Stimulated activated CD4-positive, alpha-beta T cell treated with anti-CD3 and anti-CD28 coated beads, Interleukin-4, amount 100 ng/mL, for 4 hours (primary cell): ENCODE results near the gene ARL6.
"Not testable (repeated sequence)": the region's sequence is repeated elsewhere in the genome, so short reads cannot be mapped to it uniquely, and the experiment has no call there.

Experiments used
- DNase-seq, 2 experiments: peaks; one replicate each; pipeline ENCODE4 v3.0.0-alpha.2; 2020

The ARL6 gene

DNA sequence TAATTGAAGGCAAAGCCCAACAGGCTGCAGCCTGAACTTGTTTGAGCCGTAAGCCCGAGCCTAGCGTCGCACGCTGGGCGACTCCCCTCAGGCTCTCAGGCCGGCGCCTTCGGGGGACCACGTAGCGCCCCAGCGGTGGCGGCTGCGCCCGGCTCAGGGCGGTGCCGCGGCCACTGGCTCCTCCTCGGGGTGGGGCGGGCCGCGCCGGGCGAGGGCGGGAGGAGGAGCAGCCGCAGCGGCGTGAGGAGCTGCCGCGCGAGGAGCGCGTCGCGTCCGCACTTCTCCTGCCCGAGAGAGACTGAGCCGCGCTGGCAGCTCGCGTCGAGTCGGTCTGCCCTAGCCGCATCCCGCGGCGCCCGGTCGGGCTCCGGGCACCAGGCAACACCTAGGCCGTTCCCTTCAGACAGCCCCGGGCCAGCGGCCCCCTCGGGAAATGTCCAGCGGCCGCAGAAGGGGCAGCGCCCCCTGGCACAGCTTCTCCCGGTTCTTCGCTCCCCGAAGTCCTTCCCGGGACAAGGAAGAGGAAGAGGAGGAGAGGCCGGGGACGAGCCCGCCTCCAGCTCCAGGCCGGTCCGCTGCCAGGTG lies 57.3 kb downstream of the ARL6 start, which contains the start of gene CRYBG3:
CRYBG3 (plus strand) TSS at position 238 of the 585 bp plus-strand sequence; CDS start at position 434, 196 bp downstream.
- peak; percentile 76 to 80 for DNase-seq

DNA sequence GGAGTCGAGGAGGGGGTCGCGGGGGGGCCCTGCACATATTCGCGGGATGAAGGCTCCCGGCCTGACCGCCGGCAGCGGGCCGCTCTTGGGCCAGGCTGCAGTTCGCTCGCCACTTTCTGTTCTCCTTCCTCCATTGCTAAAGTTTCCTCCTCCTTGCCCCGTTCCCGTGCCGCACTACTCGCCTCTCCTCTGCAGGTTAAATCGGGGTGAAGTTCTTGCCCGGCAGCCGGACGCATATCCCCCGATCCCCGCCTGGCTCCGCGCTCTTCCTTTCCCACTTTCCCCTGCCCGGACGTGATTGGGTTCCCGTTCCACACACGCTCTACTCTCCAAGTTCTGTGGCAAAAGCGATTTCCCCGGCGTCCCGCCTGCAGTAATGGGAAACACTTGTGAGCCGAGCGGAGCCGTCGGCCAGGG lies 57.8 kb downstream of the ARL6 start:
- peak in 1 of 2 experiments; percentile 8 for DNase-seq

DNA sequence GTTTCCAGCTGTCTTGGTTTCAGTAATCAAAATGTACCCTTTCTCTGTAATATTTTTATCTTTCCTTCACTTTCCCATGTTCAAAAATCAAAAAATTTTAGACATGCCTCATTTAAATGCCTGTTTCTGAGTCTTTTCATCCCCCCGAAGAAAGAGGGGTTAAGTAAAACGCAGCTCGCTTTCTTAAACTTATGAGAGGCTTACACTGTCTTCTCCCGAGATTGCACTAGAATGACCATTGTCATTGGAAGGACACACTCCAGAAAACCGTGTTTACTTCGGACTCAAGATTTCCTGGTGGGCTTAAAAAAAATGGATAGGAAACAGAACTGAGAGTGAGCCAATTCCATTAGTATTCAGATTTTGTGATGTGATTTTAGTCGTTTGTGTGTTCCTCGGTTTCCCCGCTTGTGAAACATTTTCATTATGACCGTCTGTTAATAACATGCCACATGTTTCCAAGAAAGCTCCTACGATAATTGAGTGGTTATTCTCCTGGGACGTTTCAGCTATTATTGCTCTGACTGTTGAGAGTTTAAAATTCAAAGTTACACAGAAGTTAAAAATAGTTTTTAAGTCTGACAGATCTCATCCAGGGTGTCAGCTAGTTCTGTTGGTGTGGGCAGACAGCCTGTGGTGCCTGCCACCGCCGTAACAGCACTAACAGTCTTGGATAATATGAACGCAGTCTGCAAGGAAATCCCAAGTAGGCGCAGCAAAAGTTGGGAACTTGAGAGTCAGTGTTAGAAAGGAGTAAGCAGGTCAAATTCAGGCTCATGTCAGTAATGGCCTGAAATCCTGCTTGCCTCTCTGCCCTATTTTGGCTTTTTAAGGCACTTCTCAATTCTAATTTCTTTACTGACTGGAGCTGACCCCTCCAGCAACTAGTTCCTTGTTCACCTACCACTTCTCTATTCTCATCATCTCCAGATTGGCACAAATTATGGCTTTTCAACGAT lies 58.8 kb downstream of the ARL6 start:
- no peak for DNase-seq

DNA sequence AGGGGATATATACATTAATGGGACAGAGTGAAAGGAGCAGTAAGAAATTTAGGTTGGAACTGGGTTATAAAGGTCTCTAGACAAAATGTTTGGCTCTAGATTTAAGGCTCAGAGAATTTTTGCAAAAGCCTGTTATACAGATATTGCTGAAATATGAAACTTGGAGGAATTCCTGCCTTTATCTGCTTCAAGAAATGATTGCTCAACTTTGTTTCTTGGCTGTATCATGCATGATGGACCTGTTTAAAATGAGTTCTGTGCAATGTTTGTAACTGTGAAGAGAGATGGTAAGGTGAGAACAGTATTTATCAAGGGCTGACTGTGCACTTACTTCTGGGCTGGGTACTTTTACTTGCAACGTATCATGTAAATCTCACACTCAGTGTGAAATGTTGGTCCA lies 60.5 kb downstream of the ARL6 start:
- no peak for DNase-seq

DNA sequence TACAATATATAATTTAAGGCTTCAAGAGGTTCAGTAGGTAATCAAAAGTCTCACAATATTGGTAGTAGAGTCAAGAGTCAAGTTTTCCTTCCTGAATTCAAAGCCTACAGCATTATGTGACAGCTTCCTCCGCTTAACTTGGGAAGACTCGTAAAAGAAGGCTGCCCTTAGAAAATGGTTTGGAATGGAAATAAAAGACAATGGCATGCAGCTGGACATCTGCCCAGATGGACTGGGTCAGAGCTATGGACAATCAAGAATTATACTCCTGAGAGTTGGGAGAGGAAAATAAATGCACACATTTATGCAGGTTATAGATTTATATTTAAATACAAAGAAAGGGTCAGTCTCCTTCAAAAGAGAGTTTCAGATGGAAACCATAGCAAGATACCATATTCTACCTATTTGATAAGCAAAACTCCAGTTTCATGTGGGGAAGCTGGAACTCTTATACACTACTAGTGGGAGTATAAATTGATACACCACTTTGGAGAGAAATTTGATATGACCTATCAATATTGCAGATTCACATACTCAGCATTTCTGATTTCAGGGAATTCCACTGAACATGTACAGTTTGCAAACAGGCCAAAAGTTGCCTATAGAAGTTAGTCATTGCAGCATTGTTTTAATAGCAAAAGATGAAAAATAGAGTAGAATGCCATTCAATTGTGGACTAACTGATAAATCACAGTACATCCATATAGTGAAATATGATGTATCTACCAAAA lies 63.3 kb downstream of the ARL6 start:
- no peak for DNase-seq

DNA sequence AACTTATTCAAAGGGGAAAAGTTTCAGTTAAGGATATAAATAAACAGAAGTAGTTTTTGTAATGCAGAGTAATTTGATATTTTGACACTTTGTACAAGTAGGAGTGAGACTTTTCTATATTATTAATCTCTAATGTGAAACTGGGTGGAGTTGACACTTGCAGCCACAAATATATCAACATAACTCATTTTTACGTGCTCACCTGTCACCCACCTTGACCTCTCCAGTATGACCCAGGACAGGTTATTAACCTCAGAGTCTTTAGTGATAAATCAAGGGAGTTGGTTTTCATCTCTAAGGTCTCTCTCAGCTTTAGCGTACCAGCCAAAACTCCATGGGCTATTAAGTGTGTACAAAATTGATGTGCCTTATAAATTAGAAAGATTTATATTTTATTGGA lies 64.6 kb downstream of the ARL6 start:
- DNase-seq = no peak

DNA sequence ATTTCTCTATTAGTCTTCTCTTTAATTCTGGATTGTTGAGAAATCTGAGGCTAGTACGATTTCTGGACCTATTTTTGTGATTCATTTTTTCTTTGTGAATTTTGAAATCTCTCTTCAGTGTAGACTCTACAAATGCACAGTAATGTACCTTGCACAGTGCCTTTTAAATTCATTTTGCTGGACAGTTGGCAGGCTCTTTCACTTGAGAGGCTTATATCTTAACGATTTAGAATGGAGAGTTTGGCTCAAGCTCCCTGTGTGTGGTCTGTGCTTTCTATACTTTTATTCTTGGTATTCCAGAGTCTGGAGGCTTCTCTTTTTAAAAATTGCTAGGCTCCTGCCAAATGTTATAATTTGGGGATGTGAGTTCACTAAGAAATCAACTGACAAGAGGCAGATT lies 66.1 kb downstream of the ARL6 start:
- no peak for DNase-seq

DNA sequence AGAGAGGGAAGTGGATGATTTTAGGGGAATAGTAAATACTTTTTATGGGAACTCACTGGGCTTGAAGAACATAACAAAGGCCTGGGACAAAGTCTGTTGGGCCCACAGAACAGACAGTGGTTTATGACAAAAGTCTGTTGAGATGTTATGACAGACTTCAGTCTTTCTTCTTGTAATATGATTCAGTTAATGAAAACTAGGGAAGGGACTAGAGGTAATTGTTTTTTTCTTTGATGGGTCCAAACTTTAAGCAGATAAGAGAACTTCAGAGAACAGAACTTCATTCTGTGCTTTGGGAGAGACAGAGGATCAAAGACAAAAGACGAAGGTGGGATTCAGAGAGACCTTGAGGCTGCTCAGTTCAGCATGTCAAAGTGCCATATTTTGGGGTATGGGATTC lies 66.6 kb downstream of the ARL6 start:
- DNase-seq = no peak

DNA sequence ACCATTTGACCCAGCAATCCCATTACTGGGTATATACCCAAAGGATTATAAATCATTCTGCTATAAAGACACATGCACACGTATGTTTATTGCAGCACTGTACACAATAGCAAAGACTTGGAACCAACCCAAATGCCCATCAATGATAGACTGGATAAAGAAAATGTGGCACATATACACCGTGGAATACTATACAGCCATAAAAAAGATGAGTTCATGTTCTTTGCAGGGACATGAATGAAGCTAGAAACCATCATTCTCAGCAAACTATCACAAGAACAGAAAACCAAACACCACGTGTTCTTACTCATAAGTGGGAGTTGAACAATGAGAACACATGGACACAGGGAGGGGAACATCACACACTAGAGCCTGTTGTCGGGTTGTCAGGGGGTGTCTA lies 68.6 kb downstream of the ARL6 start:
- DNase-seq = not testable (repeated sequence)

DNA sequence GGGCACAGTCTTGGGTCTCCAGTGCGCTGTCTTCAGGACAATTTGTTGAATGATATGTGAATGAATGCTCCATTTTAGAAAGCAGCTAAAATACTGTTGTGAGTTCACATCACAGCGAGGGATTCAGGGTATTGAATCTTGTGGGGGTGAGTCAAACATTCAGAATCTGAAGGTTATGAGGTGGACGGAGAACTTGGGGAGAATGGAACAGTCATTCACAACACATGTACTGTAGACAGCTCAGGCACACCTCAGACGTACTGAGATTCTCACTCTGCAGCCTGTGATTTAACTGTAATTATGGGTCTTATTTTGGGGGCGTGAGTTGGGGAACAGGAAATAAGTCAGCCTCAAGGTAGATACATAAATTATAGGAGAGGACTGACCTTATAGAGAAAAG lies 71.2 kb downstream of the ARL6 start:
- DNase-seq = no peak

DNA sequence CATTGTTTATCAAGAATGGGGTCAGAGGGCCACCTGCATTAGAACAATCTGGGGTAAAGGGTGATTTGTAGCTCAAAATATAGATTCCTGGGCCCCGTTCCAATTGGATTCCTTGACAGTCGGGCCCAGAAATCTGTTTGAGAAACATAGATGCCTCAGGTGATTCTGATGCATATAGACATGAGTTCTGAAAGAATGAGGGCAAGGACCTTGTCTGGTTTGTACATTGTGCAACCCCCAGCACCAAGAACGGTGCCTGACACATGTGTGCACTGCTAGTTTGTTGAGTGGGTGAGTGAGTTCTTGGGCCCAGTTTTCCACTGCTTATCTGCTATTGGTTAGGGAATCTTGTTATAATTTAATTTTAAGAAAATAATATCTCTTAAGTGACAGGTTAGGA lies 73.8 kb downstream of the ARL6 start:
- no peak for DNase-seq

DNA sequence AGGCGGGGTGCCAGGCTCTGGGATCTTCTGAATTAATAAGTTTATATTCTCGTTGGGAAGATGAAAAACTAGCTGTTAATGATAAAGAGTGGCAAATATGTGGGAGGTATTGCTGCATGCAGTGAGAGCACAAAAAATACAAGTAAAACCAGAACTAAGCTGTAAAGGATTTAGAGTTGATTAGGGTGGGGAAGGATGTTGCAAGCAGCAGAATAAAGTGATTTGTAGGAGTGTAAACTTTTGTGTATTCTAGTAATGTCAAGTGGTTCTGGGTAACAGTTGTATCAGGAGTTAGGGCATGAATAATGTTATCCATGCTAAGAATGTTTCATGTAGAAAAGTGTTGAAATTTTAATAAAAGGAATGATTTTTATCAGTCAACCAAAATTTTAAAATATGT lies 75.4 kb downstream of the ARL6 start:
- DNase-seq = no peak

DNA sequence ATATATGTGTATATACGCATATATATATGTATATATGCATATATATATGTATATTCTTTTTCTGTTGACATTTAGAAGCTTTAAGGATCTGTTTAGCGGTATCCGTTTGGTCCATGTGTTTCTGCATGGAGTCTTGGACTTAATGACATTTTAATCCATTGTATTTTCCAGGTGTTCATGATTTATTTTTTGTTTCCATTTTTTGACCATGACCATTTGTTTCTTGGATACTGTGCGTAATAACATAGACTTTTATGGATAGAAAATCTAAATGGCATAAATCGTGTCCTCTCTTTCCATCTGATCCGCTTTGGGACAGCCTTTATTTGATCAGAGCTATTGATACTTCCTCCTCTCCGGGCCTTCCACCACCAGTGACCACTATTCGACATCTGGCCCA lies 76.7 kb downstream of the ARL6 start:
- no peak for DNase-seq

DNA sequence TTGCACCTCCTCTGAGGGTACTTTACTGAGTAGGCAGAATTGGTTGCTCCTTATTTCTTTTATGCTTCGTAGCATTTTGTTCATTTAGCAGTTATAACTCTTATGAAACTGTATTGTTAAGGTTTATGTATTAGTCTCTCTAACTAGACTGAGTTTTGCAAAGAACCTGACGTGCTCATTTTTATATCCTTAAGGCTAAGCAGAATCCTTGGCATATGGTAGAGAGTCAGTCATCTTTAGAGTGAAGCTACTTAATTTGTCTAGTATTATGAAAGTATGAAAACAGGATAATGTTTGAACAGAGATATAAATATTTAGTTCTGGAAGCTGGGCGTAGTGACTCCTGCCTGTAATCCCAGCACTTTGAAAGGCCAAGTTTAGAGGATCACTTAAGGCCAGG lies 77.4 kb downstream of the ARL6 start:
- DNase-seq = no peak

DNA sequence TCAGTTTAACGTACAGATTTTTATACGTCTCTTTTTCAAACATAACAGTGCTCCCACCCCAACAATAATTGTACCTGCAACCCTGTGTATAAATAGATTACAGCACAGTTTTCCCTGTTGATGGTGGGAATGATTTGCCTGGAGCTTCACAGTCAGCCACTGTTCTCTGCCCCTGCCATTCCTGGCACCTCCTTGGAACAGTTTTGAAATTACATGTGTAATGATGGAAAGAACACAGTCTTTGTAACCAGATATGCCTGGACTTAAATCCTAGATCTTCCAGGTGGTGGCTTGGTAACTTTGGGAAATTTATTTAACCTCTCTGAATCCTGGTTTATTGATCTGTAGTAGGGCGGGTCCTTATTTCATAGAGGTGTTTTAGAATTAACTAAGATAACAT lies 84.2 kb downstream of the ARL6 start:
- no peak for DNase-seq
